Medulla oblongata (tissue), 1 donor: ENCODE measurements around the gene ATP5F1C.
"Not testable (repeated sequence)": the region's sequence is repeated elsewhere in the genome, so short reads cannot be mapped to it uniquely, and the experiment has no call there.

Source experiments
- DNase-seq: peaks from one replicate; pipeline ENCODE4 v3.0.0-alpha.2; 2015; ENCODE audit errors: extremely low spot score

ATP5F1C gene

DNA sequence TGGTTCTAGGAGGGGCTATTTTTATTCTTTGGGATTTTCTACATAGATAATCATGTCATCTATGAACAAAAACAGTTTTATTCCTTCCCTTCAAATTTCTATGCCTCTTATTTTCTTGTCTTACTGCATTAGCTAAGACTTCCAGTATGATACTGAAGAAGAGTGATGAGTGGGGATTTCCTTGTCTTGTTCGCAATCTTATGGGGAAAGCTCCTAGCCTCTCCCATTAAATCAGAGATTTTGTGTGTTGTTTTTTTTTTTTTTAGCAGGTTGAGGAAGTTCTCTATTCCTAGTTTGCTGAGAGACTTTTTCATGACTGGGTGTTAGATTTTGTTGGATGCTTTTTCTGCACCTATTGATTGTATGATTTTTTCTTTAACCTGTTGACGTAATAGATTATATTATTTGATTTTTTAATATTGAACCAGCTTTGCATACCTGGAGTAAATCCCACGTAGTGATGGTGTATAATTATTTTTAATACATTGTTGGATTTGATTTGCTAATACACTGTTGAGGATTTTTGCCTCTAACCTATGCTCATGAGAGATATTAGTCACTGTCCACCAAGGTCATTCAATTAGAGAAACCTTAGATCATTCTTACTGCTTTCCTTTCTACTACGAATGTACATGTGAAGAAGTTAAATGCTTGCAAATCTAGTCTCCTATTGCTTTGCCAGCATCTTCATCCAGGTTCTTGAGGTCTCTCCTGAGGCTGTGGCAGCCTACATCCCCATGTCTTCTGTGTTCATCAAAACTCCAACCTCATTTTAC is 6.5 kb downstream of the ATP5F1C start:
- DNase-seq: no peak

DNA sequence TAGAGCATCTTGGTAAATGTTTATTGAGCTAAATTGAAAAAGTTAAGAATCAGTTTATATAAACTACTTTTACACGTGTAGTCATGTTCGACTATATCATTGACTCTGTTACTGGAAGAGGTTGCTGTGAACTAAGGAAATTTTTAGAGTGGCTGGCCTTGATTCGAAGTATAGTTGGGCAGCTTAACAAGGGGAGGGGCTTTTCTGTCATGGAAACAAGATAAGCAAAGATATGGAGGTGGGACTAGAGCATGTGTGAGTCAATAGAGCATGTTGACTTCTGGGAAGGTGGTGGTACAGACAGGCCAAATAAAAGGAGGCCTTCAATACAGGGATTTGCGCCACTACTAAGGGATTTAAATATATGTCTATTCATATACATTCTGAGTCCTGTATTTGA is 7.6 kb downstream of the ATP5F1C start:
- DNase-seq: no peak

DNA sequence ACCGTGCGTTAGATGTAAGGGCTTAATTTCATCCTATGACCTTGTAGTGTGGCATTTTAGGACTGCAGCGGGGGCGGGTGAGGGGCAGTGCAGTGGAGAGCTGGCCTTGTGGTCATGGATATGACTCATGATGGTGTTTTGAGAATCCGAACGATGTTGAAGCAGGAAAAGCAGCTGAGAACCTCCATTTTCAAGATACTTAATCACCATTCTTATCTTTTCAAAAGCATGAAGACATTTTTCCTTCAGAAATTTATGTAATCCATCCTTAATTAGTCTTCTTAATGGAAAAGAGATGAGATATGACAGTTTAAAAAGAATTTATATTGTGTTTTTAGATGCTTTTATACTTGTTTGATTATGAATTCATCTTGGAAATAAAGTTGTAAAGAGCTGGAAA is 9.6 kb downstream of the ATP5F1C start:
- no peak for DNase-seq

DNA sequence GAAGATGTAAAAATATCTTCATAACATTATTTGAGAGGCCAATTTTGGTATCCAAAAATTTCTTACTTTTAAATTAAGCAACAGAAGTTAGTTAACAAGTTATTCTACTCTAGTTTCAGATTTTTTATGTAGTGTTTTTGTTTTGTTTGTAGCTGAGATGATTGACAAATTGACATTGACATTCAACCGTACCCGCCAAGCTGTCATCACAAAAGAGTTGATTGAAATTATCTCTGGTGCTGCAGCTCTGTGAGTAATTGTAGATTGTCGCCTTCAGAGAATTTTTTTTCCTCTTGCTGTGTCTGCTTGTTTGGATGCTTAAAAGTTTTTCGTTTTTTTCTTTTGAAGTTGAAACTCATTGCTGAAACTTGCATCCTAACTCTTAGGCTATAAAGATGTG is 14.6 kb downstream of the ATP5F1C start:
- no peak for DNase-seq

DNA sequence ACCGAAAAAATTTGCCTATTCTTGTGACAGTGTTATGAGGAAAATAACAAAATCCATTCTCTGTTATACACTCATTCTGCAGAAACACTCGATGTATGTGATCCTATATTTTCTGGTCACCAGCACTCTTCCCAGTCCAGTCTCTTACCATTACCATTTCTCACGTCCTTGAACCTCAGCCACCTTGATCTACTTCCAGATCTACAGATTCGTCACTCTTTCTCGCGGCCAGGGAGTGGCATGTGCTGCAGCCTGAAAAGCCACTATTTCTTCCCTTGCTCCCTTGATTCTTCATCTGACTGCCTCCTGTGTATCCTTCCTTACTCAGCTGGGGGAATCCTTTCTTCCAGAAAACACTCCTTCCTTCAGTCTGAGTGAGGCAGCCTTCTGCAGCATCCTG is 16.2 kb downstream of the ATP5F1C start:
- DNase-seq: no peak

DNA sequence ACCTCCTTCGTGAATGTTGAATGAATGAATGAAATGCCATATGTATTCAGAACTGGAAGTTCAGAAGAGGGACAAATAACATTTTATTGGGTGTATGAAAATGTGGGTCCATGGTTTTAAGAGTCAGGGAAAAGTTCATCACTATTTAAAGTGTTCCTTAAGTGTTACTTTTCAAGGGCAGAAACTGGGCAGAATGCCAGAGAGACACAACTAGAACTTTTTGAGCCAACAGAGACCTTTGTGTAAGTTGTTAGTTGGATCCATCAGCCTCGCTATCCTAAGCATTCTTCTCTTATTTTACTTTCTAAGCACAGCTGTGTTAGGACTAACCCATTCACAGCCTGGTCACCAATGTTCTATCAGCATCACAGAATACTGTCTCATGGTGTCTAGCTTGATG is 16.8 kb downstream of the ATP5F1C start:
- DNase-seq: peak; percentile 15

DNA sequence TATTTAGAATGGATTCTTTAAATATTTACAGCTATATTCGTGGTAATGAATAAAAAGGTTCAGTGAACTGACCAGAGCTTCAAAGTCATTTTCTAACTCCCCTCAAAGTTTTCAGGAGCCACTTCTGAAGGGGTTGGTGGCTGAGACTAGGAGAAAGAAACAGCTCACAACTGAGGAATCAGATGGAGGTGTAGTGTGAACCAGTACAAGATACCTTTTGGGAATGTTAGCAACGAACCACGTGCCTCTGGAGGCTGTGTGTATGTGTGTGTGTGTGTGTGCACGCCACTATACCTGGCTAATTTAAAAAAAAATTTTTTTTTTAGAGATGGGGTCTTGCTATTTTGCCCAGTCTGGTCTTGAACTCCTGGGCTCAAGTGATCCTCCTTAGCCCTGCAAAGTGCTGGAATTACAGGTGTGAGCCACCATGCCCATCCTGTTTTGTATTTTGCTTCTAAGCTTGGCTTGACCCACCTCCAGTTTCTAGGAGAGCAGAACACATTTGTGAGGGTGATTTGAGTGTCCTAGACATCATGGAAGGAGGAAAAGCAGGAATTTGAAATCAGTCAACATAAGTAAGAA is 20.8 kb downstream of the ATP5F1C start:
- no peak for DNase-seq

DNA sequence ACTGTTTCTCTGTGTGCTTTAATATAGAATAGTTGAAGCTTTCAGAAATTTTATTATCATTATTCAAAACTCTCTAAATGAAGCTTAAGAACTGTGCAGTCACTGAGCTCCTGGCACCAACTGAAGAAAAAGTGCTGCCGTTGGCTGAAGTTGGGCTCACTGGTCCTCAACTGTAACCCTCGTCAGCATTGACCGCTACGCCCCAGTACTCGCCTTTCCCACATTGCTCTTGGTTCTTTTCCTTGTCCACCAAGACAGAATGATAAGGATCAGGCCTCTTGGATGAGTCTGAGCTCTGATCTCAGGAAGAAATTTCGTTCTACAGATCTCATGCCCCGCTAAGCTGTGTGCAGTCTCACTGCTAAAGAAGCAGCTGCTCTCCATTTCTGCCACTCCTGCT is 22.5 kb downstream of the ATP5F1C start:
- no peak for DNase-seq

DNA sequence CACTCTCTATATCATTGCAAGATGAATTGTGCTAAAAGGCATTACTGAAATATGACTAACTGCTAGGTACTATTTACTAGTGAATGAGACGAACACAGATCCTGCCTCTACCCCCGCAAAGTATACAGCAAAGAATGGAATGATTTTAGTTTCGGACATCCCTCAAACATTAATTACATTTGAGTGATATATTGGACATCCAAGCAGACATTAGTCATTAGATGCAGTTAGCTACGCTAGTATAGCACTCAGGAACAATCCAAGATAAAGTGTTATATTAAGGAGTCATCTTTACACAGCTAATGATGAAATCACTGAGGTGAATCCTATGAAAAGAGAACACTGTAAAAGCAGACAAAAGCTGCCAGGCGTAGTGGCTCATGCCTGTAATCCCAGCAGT is 23.0 kb downstream of the ATP5F1C start:
- no peak for DNase-seq

DNA sequence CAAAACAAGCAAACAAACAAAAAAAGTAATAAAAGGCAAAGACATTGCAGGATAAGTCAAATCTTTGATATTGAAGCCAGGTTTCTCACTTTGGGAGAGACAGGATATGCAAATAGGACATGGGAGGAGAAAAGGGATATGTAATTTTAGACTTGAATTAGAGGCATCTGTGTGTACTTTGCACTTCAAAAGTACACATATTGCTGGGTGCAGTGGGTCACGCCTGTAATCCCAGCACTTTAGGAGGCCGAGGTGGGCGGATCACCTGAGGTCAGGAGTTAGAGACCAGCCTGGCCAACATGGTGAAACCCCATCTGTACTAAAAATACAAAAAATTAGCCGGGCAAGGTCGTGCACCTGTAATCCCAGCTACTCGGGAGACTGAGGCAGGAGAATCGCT is 23.8 kb downstream of the ATP5F1C start:
- DNase-seq: not testable (repeated sequence)

DNA sequence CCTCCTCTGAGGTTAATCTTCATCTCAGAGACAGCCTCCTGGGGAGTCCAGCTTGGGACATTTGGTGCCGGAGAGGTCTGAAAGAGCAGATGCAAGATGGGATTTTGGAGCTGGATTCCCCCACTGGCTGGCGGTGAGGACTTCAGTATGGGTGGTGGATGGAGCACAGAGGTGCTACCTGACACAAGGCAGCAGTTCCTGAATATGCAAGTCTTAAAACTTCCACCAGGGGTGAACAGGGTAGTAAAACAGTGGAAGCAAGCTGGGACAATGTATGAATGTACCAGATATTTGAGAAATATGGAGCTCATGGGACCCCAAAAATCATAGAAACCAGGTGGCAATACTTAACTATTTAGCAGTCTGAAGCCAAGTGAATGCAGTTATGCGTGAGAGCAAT is 25.5 kb downstream of the ATP5F1C start:
- no peak for DNase-seq

DNA sequence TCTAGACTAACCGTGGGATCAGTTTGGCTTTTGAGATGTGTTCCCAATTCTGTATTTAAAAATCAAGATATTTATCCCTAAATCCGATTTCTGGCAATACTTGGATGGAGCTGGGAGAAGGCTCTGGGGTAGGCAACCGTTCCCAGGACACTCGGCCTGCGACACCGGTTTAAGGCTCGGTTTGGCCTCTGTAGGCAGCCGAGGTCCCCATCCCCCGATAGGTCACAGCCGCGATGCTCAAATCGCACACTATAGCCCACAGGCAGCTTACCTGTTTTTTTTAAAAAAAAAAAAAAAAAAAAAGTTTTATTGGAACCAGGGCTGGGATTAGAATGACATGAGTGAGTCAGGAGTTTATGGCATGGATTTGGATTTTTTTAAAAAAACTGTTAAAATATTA is 29.6 kb downstream of the ATP5F1C start:
- no peak for DNase-seq

DNA sequence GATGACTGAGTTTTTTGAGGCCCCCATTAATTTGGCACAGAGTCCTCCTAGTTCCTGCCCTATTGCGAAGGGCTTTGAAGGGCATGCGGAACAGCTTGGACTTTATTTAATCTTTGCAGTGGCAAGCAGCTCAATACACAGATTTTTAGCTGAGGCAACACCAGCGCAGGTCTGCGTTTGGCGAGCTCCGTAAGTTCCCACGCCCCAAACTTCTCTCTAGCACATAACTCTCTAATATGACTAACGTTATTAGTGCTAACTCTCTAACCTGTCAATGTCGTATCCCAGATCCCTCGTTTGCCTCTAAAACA is 30.0 kb downstream of the ATP5F1C start:
- no peak for DNase-seq

DNA sequence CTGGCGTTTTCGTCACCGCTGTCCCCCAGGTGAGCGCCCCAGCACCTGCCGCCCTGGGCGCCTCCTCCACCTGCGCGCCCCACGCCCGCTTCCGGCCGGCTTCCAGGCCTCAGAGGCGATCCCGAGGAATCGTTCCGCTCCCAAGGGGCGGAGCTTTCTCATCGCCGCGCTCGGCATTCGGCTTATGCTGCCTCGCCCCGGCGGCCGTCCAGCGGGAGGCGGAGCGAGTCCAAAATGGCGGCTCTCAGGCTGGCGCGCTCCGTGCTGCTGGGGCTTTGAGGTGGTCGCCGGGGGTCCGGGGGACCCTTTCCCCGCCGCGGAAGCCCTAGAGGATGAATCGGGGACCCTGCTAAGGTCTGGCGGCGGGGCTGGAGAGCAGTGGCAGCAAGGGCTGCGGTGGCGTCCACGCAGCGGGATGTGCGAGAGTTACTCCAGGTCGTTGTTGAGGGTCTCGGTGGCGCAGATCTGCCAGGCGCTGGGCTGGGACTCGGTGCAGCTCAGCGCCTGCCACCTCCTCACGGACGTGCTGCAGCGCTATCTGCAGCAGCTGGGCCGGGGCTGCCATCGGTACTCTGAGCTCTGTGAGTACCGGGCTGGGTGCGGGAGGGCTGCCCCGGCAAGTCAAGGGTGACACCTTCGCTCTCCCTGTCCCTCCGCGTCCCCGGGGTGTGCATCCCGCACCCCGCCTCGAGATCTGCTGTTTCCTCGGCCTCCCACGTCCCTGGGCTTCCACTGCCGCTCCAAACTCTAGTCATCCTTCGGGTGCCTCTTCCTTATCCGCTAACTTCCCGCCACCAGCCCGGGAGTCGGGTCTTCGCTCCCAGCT is 30.5 kb downstream of the ATP5F1C start, which contains the start of gene TAF3:
Gene TAF3, plus strand, starts transcription at position 211 of the 826 bp plus-strand sequence. Its CDS starts 205 bp downstream, at position 416.
- peak; percentile 94 for DNase-seq

DNA sequence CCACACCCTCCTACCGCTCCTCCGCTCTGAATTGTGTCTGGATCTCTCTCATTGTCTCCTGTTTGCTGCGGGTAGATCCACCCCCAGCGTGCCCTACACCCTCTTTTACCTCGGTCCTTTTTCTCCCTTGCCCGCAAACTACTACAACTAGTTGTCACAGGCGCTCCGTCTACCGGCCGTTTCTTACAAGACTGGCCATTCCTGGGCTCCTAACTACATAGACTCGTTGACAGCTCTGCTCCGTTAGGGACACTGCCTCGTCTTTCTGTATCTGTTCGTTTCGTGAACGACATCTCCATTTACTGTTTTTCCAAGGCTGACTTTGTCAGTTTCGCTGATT is 31.1 kb downstream of the ATP5F1C start:
- peak; percentile 70 for DNase-seq

DNA sequence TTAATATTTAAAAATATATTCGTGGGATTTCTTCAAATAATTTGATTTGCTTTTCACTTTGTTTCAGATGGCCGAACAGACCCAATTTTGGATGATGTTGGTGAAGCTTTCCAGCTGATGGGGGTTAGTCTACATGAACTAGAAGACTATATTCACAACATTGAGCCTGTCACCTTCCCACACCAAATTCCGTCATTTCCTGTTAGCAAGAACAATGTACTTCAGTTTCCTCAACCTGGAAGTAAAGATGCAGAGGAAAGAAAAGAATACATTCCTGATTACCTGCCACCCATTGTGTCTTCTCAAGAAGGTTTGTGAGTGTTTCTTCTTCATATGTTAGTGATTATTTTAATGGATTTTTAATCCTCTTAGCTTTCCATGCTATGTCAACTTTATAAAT is 36.3 kb downstream of the ATP5F1C start:
- DNase-seq: no peak

DNA sequence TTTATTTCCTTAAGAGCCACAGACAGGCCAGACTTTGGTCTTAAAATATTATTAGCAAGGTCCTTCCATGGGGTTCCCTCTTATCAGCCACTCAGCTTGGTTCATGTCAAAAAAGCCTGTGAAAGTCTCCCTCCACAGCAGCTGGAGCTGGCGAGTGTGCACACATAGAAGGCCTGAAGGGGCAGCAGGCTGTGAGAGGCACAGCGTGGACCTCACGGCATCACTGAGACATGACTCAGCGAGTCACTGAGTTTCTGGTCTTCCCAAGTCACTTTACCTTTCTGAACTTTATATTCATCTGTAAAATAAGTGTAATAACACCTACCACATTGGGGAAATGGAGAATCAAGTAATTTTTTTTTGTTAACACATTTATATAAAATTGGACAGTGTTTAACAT is 39.0 kb downstream of the ATP5F1C start:
- no peak for DNase-seq

DNA sequence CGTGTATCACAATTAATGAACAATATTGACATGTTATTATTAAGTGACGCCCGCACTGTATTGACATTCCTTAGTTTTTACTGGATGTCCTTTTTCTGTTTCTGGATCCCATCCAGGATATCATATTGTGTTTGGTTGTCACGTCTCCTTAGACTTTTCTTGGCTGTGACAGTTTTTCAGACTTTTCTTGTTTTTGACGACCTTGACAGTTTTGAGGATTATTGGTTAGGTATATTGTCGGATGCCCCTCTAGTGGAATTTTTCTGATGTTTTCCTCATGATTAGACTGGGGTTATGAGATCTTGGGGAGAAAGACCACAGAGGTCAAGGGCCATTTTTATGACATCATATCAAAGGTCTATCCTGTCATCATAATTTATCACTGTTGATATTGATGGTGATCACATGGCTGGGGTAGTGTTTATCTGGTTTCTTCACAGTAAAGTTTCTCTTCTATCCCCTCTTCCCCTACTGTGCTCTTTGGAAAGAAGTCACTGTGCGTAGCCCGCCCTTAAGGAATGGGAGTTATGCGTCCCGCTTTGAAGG is 41.4 kb downstream of the ATP5F1C start:
- DNase-seq: no peak

DNA sequence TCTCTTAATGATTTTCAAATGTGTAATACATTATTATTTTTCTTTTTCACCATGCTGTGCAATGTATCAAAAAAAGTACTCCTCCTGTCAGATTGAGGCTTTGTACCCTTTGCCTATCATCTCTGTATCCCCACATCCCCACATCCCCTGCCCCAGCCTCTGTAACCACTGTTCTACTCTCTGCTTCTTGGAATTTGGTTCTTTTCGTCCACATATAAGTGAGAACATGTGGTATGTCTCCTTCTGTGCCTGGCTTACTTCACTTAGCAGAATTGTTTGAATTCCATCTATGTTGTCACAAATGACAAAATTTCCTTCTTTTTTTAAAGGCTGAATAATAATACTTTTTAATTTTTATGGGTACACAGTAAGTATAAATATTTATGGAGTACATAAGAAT is 44.1 kb downstream of the ATP5F1C start:
- no peak for DNase-seq

DNA sequence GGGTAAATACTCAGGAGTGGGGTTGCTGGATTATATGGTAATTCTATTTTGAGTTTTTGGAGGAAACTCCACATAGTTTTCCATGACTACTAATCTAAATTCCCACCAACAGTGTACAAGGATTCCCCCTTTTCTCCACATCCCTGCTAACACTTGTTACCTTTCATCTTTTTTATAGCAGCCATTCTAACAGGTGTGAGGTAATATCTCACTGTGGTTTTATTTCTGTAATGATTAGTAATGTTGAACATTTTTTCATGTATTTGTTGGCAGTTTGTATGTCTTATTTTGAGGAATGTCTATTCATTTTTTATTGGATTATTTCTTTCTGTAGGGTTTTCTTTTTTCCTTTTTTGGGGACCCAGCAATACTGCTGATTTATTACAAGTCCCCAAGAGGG is 45.2 kb downstream of the ATP5F1C start:
- DNase-seq: no peak

DNA sequence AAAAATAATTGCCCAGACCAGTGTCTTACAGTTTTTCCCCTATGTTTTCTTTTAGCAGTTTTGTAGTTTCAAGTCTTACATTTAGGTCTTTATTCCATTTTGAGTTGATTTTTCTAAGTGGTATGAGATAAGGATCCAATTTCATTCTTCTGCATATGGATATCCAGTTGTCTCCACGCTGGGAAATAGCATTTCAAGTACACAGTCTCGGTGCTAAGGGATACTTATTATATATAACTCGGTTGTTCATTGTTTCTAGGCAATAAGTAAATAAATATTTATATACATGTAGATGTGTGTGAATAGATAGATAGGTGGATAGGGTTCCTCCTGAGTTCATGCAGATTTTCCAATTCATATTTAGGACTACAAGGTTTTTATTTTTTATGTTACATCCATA is 46.3 kb downstream of the ATP5F1C start:
- DNase-seq: no peak

DNA sequence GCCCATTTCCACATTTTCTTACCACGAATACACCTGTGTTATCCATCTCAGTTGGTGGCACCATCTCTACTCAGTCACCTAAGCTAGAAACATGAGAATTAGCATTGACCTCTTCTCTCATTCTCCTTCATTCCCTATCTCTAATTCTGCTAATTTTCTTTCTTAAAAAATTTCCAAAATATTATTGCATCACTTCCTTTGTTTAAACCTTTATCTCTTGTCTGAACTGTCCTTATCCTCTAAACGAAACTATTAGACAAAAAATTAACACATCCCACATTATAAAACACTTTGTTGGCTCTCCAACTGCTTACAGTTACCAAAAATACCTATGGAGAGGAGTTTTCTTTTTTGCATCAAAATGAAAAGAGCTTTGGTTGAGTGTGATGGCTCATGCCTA is 48.6 kb downstream of the ATP5F1C start:
- DNase-seq: no peak

DNA sequence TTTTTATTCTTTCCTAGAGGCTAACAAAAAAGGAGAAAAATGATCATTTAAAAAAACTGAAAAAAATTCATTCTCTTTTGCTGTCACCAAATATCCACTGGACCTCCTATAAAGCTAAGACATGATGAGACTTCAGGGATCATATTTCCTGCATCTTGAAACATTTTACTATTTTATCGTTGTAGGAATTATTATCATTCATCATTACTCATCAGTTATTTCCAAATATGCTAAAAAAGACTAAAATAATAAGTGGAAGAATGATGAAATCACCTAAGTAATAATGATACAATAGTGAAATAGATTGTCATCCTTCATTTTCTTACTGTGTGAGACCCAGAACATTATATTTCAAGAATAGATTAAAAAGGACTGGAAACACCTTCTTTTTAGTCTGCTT is 58.6 kb downstream of the ATP5F1C start:
- no peak for DNase-seq
